Skeletal muscle satellite cell (primary cell): ENCODE data around the gene GTPBP1. TPM values are rescaled to one million over a fixed set of nuclear protein-coding genes. Genes with fewer than 3 reads are reported as not detected.

Source experiments
- H3K27me3 ChIP-seq: 2 replicates; pipeline ENCODE4 v1.7.0; 2013; ENCODE audit warnings: low read length; ENCODE audit not compliant: control insufficient read depth, insufficient read depth
- H3K36me3 ChIP-seq: 2 replicates; pipeline ENCODE4 v1.7.0; 2013; ENCODE audit warnings: mild to moderate bottlenecking, control low read depth, low read length; ENCODE audit not compliant: insufficient read depth
- H3K4me1 ChIP-seq: 2 replicates; pipeline ENCODE4 v1.7.0; 2013; ENCODE audit warnings: low read length; ENCODE audit not compliant: control insufficient read depth, insufficient read depth
- H3K4me2 ChIP-seq: 2 replicates; pipeline ENCODE4 v1.7.0; 2013; ENCODE audit warnings: mild to moderate bottlenecking, low read length
- H3K4me3 ChIP-seq: 2 replicates; pipeline ENCODE4 v1.7.0; 2013; ENCODE audit warnings: low read length
- H3K9ac ChIP-seq: 2 replicates; pipeline ENCODE4 v1.7.0; 2013; ENCODE audit warnings: mild to moderate bottlenecking, low read depth, low read length, moderate library complexity
- H3K9me3 ChIP-seq: replicated peaks from 2 replicates; pipeline ENCODE4 v1.7.0; 2013; ENCODE audit warnings: mild to moderate bottlenecking, control low read depth, low read length
- total RNA-seq: library from RNA; depleted of rRNA; stranded (reverse); fragments of >200 nt; gene quantifications from 2 replicates; pipeline ENCODE4 v1.2.3, GENCODE V29; 2012; rRNA removed

GTPBP1 gene
- 19.4 and 21.0 TPM in 2 replicates for total RNA-seq

GRCh38 chr22:38705235-38706100 lies at the start of gene GTPBP1:
Gene GTPBP1 (plus strand): TSS chr22:38705944. CDS start chr22:38705956, 12 bp downstream.
- Histone ChIP-seq H3K36me3 (no peaks in the 10 kb centered on the region), H3K9me3 (no peaks in the 10 kb centered on the region), H3K4me2 (peak within 1 kb of the TSS; percentile 84), H3K9ac (peak within 1 kb of the TSS; percentile 93), H3K27me3 (no peaks in the 10 kb centered on the region), H3K4me1 (peaks cover 28% of the 10 kb centered on the region), H3K4me3 (peak within 1 kb of the TSS; percentile 73)

GRCh38 chr22:38656256-38657044 lies 49.3 kb upstream of the GTPBP1 start, which contains the start of the genes CBY1 and FAM227A:
Gene CBY1 (plus strand): TSS chr22:38656638. CDS start chr22:38668055, 11,417 bp downstream.
Gene FAM227A (minus strand): TSS chr22:38656392. CDS start chr22:38650168, 6,224 bp downstream.
- Histone ChIP-seq H3K27me3 (no peaks in the 10 kb centered on the region), H3K4me2 (peak within 1 kb of the TSS; percentile 92), H3K9ac (peak within 1 kb of the TSS; percentile 99), H3K9me3 (no peaks in the 10 kb centered on the region), H3K4me1 (peaks cover 11% of the 10 kb centered on the region), H3K4me3 (peak within 1 kb of the TSS; percentile 85), H3K36me3 (no peaks in the 10 kb centered on the region)

- H3K4me1 ChIP-seq, result peaks cover 11% of the 10 kb centered on the region
- no peaks in the 10 kb centered on the region for H3K27me3 ChIP-seq
- H3K4me2 ChIP-seq, result peak overlapping the region; percentile 92
- no peaks in the 10 kb centered on the region for H3K36me3 ChIP-seq
- peak overlapping the region; percentile 85 for H3K4me3 ChIP-seq
- no peaks in the 10 kb centered on the region for H3K9me3 ChIP-seq
- H3K9ac ChIP-seq, result peak overlapping the region; percentile 99
Measured at GRCh38 chr22:38657045-38657909, 48.5 kb upstream of the GTPBP1 start.

- H3K9ac ChIP-seq, result no peak overlapping the region
- H3K4me1 ChIP-seq, result no peaks in the 10 kb centered on the region
- H3K4me2 ChIP-seq, result no peak overlapping the region
- peaks cover 8% of the 10 kb centered on the region for H3K36me3 ChIP-seq
- H3K9me3 ChIP-seq, result no peaks in the 10 kb centered on the region
- H3K4me3 ChIP-seq, result no peak overlapping the region
- H3K27me3 ChIP-seq, result no peaks in the 10 kb centered on the region
Measured at GRCh38 chr22:38674888-38675287, 30.9 kb upstream of the GTPBP1 start.

DNA sequence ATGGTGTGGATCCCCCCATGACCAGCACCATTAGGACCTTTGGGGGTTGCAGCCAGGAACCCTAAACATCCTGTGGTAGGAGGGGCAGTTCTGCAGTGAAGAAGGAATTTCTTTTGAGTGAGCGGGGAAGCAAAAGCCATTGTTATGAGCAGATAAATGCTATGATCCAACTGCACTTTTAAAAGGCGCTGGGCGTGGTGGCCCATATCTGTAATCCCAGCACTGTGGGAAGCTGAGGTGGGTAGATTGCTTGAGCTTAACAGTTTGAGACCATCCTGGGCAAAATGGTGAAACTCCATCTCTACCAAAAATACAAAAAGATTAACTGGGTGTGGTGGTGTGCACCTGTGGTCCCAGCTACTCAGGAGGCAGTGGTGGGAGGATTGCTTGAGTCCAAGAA lies 29.9 kb upstream of the GTPBP1 start:
- no peaks in the 10 kb centered on the region for H3K27me3 ChIP-seq
- H3K9me3 ChIP-seq, result no peaks in the 10 kb centered on the region
- H3K4me1 ChIP-seq, result no peaks in the 10 kb centered on the region
- peaks cover 8% of the 10 kb centered on the region for H3K36me3 ChIP-seq
- no peak overlapping the region for H3K9ac ChIP-seq
- H3K4me3 ChIP-seq, result no peak overlapping the region
- H3K4me2 ChIP-seq, result no peak overlapping the region

- no peaks in the 10 kb centered on the region for H3K27me3 ChIP-seq
- peaks cover 10% of the 10 kb centered on the region for H3K4me1 ChIP-seq
- H3K9ac ChIP-seq, result peak within 1 kb of the TSS; percentile 92
- peak within 1 kb of the TSS; percentile 91 for H3K4me2 ChIP-seq
- peak within 1 kb of the TSS; percentile 100 for H3K4me3 ChIP-seq
- peaks cover 32% of the 10 kb centered on the region for H3K36me3 ChIP-seq
- H3K9me3 ChIP-seq, result no peaks in the 10 kb centered on the region
Measured at GRCh38 chr22:38681582-38682335, 24.0 kb upstream of the GTPBP1 start, which contains the start of gene TOMM22. Gene TOMM22 (plus strand): TSS chr22:38681957. CDS start chr22:38681979, 22 bp downstream.

GRCh38 chr22:38684895-38685294 lies 20.8 kb upstream of the GTPBP1 start:
- Histone ChIP-seq H3K9me3 (no peaks in the 10 kb centered on the region), H3K4me1 (peaks cover 10% of the 10 kb centered on the region), H3K27me3 (no peaks in the 10 kb centered on the region), H3K9ac (no peak overlapping the region), H3K4me2 (no peak overlapping the region), H3K36me3 (peaks cover 60% of the 10 kb centered on the region), H3K4me3 (no peak overlapping the region)

- Histone ChIP-seq H3K9me3 (no peaks in the 10 kb centered on the region), H3K27me3 (no peaks in the 10 kb centered on the region), H3K4me1 (peaks cover 10% of the 10 kb centered on the region), H3K36me3 (peaks cover 62% of the 10 kb centered on the region), H3K9ac (no peak overlapping the region), H3K4me3 (no peak overlapping the region), H3K4me2 (no peak overlapping the region)
Measured at GRCh38 chr22:38685761-38686160, 20.0 kb upstream of the GTPBP1 start.

GRCh38 chr22:38689651-38690050 lies 16.1 kb upstream of the GTPBP1 start:
- Histone ChIP-seq H3K4me2 (no peak overlapping the region), H3K9ac (no peak overlapping the region), H3K36me3 (peaks cover 68% of the 10 kb centered on the region), H3K4me3 (no peak overlapping the region), H3K27me3 (no peaks in the 10 kb centered on the region), H3K4me1 (no peaks in the 10 kb centered on the region), H3K9me3 (no peaks in the 10 kb centered on the region)

- no peak overlapping the region for H3K4me3 ChIP-seq
- peaks cover 33% of the 10 kb centered on the region for H3K36me3 ChIP-seq
- no peaks in the 10 kb centered on the region for H3K27me3 ChIP-seq
- no peak overlapping the region for H3K4me2 ChIP-seq
- H3K4me1 ChIP-seq, result peaks cover 30% of the 10 kb centered on the region
- no peaks in the 10 kb centered on the region for H3K9me3 ChIP-seq
- H3K9ac ChIP-seq, result no peak overlapping the region
Measured at GRCh38 chr22:38694049-38694448, 11.7 kb upstream of the GTPBP1 start.
